ENCODE results near the gene CHRM4. TPM values are rescaled to one million over a fixed set of nuclear protein-coding genes. Genes with fewer than 3 reads are reported as not detected.

Gene CHRM4
- polyA plus RNA-seq, 2 of the 4 experiments (the other 2 are of a cell fraction), result 0.17 to 0.28 TPM

GRCh38 chr11:46389450-46390330 is 1.9 kb downstream of the CHRM4 start:
- Histone ChIP-seq H3K27ac (peak overlapping the region in 1 of 2 experiments; percentile 62; a peak in 2 of 6 replicates), H3K4me1 (peaks cover 18% of the 10 kb centered on the region; the same call in 2 of the 3 replicates), H3K9me3 (no peaks in the 10 kb centered on the region), H3K4me2 (peak overlapping the region; percentile 98), H3K4me3 (peak overlapping the region; percentile 59)
- peak; percentile 48 to 83 for ATAC-seq
- WGBS (ENCODE audit: missing lambda C conversion rate), result 11% methylated on average over 24 of the region's 80 CpGs
- ChIA-PET CTCF (interaction anchor here (0.5 to 10.2 kb wide), 53 partner anchors 9 to 764 kb away, joined by 3 to 220 read pairs (median 4); partner anchors contain the start of genes ATG13, HARBI1, MDK and ZNF408), POLR2A (no interaction called here)
- DNase-seq (ENCODE audit: low read depth in 1 of 2, low spot score in 1 of 2), result peak; percentile 82 to 92
- FAIRE-seq, result no peak
- TF ChIP-seq NPAS2 (CRISPR knock-in tag; IDR thresholded peaks at IDR 0.05; ENCODE audit: borderline replicate concordance) (peak; percentile 40; the same call in 1 of the 2 replicates), JUN (IDR thresholded peaks at IDR 0.05) (no peak), CHD4 (IDR thresholded peaks at IDR 0.05; ENCODE audit: borderline replicate concordance) (no peak), RAD21 (conservative IDR thresholded peaks at IDR 0.05 in 1 of 2, IDR thresholded peaks at IDR 0.05 in 1 of 2) (peak; percentile 76 to 89), SMC3 (IDR thresholded peaks at IDR 0.05) (peak; percentile 79), TFCP2L1 (CRISPR knock-in tag; IDR thresholded peaks at IDR 0.05) (no peak), BHLHE40 (IDR thresholded peaks at IDR 0.05; ENCODE audit: low read depth, low read length) (peak; percentile 56; the same call in 1 of the 2 replicates), ATOH8 (CRISPR knock-in tag; IDR thresholded peaks at IDR 0.05; ENCODE audit: low read depth) (no peak), ESRRA (IDR thresholded peaks at IDR 0.05; ENCODE audit: borderline replicate concordance, low read length) (no peak), EHMT2 (IDR thresholded peaks at IDR 0.05; ENCODE audit: low read depth) (no peak), CBX2 (IDR thresholded peaks at IDR 0.05; ENCODE audit: borderline replicate concordance, low read depth) (no peak), NFE2L2 (conservative IDR thresholded peaks at IDR 0.05; ENCODE audit: low read length) (no peak), FOXS1 (CRISPR knock-in tag; IDR thresholded peaks at IDR 0.05) (no peak), MYC (IDR thresholded peaks at IDR 0.05; ENCODE audit: borderline replicate concordance, low read length) (peak; percentile 43; the same call in 1 of the 2 replicates), CBX8 (IDR thresholded peaks at IDR 0.05) (no peak), RCOR1 (IDR thresholded peaks at IDR 0.05; ENCODE audit: low read depth, low read length) (no peak), HOXA7 (CRISPR knock-in tag; IDR thresholded peaks at IDR 0.05) (no peak), PHF8 (IDR thresholded peaks at IDR 0.05; ENCODE audit: borderline replicate concordance, low read depth) (no peak)
- TF ChIP-seq, protein P1, sequence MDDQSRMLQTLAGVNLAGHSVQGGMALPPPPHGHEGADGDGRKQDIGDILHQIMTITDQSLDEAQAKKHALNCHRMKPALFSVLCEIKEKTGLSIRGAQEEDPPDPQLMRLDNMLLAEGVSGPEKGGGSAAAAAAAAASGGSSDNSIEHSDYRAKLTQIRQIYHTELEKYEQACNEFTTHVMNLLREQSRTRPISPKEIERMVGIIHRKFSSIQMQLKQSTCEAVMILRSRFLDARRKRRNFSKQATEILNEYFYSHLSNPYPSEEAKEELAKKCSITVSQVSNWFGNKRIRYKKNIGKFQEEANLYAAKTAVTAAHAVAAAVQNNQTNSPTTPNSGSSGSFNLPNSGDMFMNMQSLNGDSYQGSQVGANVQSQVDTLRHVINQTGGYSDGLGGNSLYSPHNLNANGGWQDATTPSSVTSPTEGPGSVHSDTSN (IDR thresholded peaks at IDR 0.05), result no peak
- TF ChIP-seq, protein P2, sequence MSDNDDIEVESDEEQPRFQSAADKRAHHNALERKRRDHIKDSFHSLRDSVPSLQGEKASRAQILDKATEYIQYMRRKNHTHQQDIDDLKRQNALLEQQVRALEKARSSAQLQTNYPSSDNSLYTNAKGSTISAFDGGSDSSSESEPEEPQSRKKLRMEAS (IDR thresholded peaks at IDR 0.05), result peak; percentile 78
- TF ChIP-seq, protein P3, sequence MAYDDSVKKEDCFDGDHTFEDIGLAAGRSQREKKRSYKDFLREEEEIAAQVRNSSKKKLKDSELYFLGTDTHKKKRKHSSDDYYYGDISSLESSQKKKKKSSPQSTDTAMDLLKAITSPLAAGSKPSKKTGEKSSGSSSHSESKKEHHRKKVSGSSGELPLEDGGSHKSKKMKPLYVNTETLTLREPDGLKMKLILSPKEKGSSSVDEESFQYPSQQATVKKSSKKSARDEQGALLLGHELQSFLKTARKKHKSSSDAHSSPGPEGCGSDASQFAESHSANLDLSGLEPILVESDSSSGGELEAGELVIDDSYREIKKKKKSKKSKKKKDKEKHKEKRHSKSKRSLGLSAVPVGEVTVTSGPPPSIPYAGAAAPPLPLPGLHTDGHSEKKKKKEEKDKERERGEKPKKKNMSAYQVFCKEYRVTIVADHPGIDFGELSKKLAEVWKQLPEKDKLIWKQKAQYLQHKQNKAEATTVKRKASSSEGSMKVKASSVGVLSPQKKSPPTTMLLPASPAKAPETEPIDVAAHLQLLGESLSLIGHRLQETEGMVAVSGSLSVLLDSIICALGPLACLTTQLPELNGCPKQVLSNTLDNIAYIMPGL (CRISPR knock-in tag; IDR thresholded peaks at IDR 0.05; ENCODE audit: borderline replicate concordance), result no peak
- TF ChIP-seq, protein P4, sequence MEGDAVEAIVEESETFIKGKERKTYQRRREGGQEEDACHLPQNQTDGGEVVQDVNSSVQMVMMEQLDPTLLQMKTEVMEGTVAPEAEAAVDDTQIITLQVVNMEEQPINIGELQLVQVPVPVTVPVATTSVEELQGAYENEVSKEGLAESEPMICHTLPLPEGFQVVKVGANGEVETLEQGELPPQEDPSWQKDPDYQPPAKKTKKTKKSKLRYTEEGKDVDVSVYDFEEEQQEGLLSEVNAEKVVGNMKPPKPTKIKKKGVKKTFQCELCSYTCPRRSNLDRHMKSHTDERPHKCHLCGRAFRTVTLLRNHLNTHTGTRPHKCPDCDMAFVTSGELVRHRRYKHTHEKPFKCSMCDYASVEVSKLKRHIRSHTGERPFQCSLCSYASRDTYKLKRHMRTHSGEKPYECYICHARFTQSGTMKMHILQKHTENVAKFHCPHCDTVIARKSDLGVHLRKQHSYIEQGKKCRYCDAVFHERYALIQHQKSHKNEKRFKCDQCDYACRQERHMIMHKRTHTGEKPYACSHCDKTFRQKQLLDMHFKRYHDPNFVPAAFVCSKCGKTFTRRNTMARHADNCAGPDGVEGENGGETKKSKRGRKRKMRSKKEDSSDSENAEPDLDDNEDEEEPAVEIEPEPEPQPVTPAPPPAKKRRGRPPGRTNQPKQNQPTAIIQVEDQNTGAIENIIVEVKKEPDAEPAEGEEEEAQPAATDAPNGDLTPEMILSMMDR (IDR thresholded peaks at IDR 0.05), result peak; percentile 83
- TF ChIP-seq, protein P5, sequence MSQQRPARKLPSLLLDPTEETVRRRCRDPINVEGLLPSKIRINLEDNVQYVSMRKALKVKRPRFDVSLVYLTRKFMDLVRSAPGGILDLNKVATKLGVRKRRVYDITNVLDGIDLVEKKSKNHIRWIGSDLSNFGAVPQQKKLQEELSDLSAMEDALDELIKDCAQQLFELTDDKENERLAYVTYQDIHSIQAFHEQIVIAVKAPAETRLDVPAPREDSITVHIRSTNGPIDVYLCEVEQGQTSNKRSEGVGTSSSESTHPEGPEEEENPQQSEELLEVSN (IDR thresholded peaks at IDR 0.05; ENCODE audit: borderline replicate concordance, low read depth), result peak; percentile 54
- TF ChIP-seq, protein P6, sequence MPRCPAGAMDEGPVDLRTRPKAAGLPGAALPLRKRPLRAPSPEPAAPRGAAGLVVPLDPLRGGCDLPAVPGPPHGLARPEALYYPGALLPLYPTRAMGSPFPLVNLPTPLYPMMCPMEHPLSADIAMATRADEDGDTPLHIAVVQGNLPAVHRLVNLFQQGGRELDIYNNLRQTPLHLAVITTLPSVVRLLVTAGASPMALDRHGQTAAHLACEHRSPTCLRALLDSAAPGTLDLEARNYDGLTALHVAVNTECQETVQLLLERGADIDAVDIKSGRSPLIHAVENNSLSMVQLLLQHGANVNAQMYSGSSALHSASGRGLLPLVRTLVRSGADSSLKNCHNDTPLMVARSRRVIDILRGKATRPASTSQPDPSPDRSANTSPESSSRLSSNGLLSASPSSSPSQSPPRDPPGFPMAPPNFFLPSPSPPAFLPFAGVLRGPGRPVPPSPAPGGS (IDR thresholded peaks at IDR 0.05), result no peak
